Measurements from ENCODE around the gene TTLL13. TPM values are rescaled to one million over a fixed set of nuclear protein-coding genes. Genes with fewer than 3 reads are reported as not detected.
A peak's percentile ranks its signal among the peaks of the same experiment; 100 is the strongest.

Gene TTLL13
- total RNA-seq, 1 experiment from 2014 or later, result 0.39 TPM

- ChIA-PET POLR2A (interaction anchor here (0.6 to 2.5 kb wide), 11 partner anchors 10 to 289 kb away, joined by 3 to 18 read pairs (median 5); no protein-coding TSS in a partner anchor), CTCF (interaction anchor here (0.6 to 0.7 kb wide), 3 partner anchors 14 to 20 kb away, joined by 3 to 7 read pairs (median 4); no protein-coding TSS in a partner anchor)
- no peak for TF ChIP-seq CTCF (IDR thresholded peaks at IDR 0.05)
- TF ChIP-seq TCF7L2 (IDR thresholded peaks at IDR 0.05; ENCODE audit: low read depth, low read length), result no peak; the same call in 1 of the 2 replicates
- peak; percentile 93 for TF ChIP-seq POLR2AphosphoS5 (IDR thresholded peaks at IDR 0.05; ENCODE audit: low read depth, low read length)
- peak; percentile 76; the same call in 1 of the 2 replicates for TF ChIP-seq SIN3A (IDR thresholded peaks at IDR 0.05; ENCODE audit: borderline replicate concordance, insufficient read depth, low read depth, low read length)
- TF ChIP-seq REST (IDR thresholded peaks at IDR 0.05; ENCODE audit: insufficient read depth in 1 of 2, low read depth in 2 of 2, low read length in 1 of 2), result peak in 1 of 2 experiments; percentile 62; a peak in 1 of 4 replicates
- H3K36me3 ChIP-seq (ENCODE audit: control insufficient read depth, insufficient read depth, low read length), result 0 out of 2 replicates have a peak, but pooled peaks cover 13% of the 10 kb centered on the region
- peaks cover 47% of the 10 kb centered on the region for H3K4me1 ChIP-seq (ENCODE audit: control insufficient read depth, insufficient read depth, low read length)
- no peaks in the 10 kb centered on the region for H3K27me3 ChIP-seq (ENCODE audit: control insufficient read depth, insufficient read depth, low read length)
- H3K9me3 ChIP-seq (ENCODE audit: control insufficient read depth, insufficient read depth, low read depth, low read length), result no peaks in the 10 kb centered on the region
- DNase-seq (ENCODE audit: low read depth, low spot score) (no peak), ATAC-seq (peak; percentile 79)
- intact Hi-C loops (cut with micrococcal nuclease; ENCODE audit: unreplicated experiment), result no loop called here
- H3K4me3 ChIP-seq (ENCODE audit: low read depth in 2 of 2, low read length in 2 of 2), result peak within 1 kb of the TSS; percentile 87 to 100
- in situ Hi-C loops (cut with HindIII; ENCODE audit: low pct_unique_long_range_greater_than_20kb, low sequenced_read_pairs), result no loop called here
- no TSS peak for BruUV-seq (replicated peaks)
- H3K27ac ChIP-seq (ENCODE audit: low read length), result peak within 1 kb of the TSS; percentile 100
Measured at GRCh38 chr15:90201130-90201943, 48.0 kb upstream of the TTLL13 start, which contains the start of gene SEMA4B. Gene SEMA4B (plus strand): TSS chr15:90201330. CDS start chr15:90201579, 249 bp downstream.

- H3K27me3 ChIP-seq (ENCODE audit: control insufficient read depth, insufficient read depth, low read length), result no peaks in the 10 kb centered on the region
- TF ChIP-seq TCF7L2 (IDR thresholded peaks at IDR 0.05; ENCODE audit: low read depth, low read length) (peak; percentile 49; the same call in 1 of the 2 replicates), REST (IDR thresholded peaks at IDR 0.05; ENCODE audit: insufficient read depth in 1 of 2, low read depth in 2 of 2, low read length in 1 of 2) (no peak), SIN3A (IDR thresholded peaks at IDR 0.05; ENCODE audit: borderline replicate concordance, insufficient read depth, low read depth, low read length) (0 out of 2 replicates have a peak, but pooled peaks have one; percentile 27), CTCF (IDR thresholded peaks at IDR 0.05) (no peak), POLR2AphosphoS5 (IDR thresholded peaks at IDR 0.05; ENCODE audit: low read depth, low read length) (0 out of 2 replicates have a peak, but pooled peaks have one; percentile 11)
- H3K9me3 ChIP-seq (ENCODE audit: control insufficient read depth, insufficient read depth, low read depth, low read length), result no peaks in the 10 kb centered on the region
- ChIA-PET CTCF (no interaction called here), POLR2A (interaction anchor here (0.6 to 2.5 kb wide), 5 partner anchors 10 to 290 kb away, joined by 3 to 18 read pairs (median 3); no protein-coding TSS in a partner anchor)
- ATAC-seq (peak; percentile 20), DNase-seq (ENCODE audit: low read depth, low spot score) (no peak)
- intact Hi-C loops (cut with micrococcal nuclease; ENCODE audit: unreplicated experiment) (no loop called here), in situ Hi-C loops (cut with HindIII; ENCODE audit: low pct_unique_long_range_greater_than_20kb, low sequenced_read_pairs) (no loop called here)
- BruUV-seq (replicated peaks), result no TSS peak
- H3K27ac ChIP-seq (ENCODE audit: low read length), result peak overlapping the region; percentile 100
- peak overlapping the region; percentile 87 to 100 for H3K4me3 ChIP-seq (ENCODE audit: low read depth in 2 of 2, low read length in 2 of 2)
- H3K36me3 ChIP-seq (ENCODE audit: control insufficient read depth, insufficient read depth, low read length), result 0 out of 2 replicates have a peak, but pooled peaks cover 13% of the 10 kb centered on the region
- H3K4me1 ChIP-seq (ENCODE audit: control insufficient read depth, insufficient read depth, low read length), result peaks cover 53% of the 10 kb centered on the region
Measured at GRCh38 chr15:90201944-90202375, 47.4 kb upstream of the TTLL13 start.
